Suprapubic skin (tissue), 3 donors: ENCODE results near the gene MGAT5.

Experiments
- CTCF ChIP-seq, 2 donors: fragments of 200-600 bp in 1 of 2; fragments of 450-650 bp in 1 of 2; sonication (generic) in 1 of 2; IDR thresholded peaks; one replicate each; pipeline ENCODE4 v1.5.1; 2016 to 2019; ENCODE audit warnings: antibody characterized with exemption in 2 of 2, mild to moderate bottlenecking in 1 of 2, moderate library complexity in 1 of 2
- EP300 ChIP-seq: sonication (generic); formaldehyde crosslinking; IDR thresholded peaks from one replicate; pipeline ENCODE4 v1.6.1; 2017; ENCODE audit warnings: antibody characterized with exemption
- POLR2A ChIP-seq, 2 donors: fragments of 450-650 bp; IDR thresholded peaks; one replicate each; pipeline ENCODE4 v1.6.1; 2017; ENCODE audit warnings: antibody characterized with exemption in 2 of 2, mild to moderate bottlenecking in 2 of 2, moderate library complexity in 2 of 2

- no peak for TF ChIP-seq CTCF (IDR thresholded peaks at IDR 0.05)
- TF ChIP-seq POLR2A (IDR thresholded peaks at IDR 0.05) = no peak
- no peak for TF ChIP-seq EP300
These were observed 45.5 kb downstream of the MGAT5 start for GRCh38 chr2:134299334-134299733.
